22Rv1 (cell line): Measurements from ENCODE around the gene LRCH3.

Experiments
- ZFX ChIP-seq: fragments of 450-650 bp; IDR thresholded peaks from 2 replicates; pipeline ENCODE4 v1.6.1; 2017; ENCODE audit warnings: antibody characterized with exemption, borderline replicate concordance
- TF ChIP-seq, protein P1 (sequence below): fragments of 450-650 bp; IDR thresholded peaks from 2 replicates; pipeline ENCODE4 v1.5.1; 2017; ENCODE audit warnings: mild to moderate bottlenecking

DNA sequence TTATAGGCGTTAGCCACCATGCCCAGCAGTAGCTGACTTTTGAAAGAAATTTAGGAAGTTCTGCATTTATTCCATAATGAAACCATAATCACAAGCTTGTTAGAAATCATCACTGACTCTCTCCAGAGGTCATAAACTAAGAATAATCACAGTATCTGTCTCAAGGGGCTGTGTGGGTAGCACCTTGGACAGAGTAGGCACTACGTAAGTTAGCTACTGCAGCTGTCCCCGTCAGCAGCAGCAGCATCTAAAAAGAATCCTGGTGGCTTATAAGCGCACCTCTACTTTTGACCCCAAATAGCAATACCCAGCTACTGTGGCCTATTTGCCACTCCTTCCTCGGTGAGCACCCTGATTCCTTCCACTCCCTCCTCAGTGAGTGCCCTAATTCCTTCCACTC is 101.1 kb downstream of the LRCH3 start:
- TF ChIP-seq, protein P1, sequence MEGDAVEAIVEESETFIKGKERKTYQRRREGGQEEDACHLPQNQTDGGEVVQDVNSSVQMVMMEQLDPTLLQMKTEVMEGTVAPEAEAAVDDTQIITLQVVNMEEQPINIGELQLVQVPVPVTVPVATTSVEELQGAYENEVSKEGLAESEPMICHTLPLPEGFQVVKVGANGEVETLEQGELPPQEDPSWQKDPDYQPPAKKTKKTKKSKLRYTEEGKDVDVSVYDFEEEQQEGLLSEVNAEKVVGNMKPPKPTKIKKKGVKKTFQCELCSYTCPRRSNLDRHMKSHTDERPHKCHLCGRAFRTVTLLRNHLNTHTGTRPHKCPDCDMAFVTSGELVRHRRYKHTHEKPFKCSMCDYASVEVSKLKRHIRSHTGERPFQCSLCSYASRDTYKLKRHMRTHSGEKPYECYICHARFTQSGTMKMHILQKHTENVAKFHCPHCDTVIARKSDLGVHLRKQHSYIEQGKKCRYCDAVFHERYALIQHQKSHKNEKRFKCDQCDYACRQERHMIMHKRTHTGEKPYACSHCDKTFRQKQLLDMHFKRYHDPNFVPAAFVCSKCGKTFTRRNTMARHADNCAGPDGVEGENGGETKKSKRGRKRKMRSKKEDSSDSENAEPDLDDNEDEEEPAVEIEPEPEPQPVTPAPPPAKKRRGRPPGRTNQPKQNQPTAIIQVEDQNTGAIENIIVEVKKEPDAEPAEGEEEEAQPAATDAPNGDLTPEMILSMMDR: no peak
- TF ChIP-seq ZFX: no peak
